Tibial artery (tissue), 4 donors: Measurements from ENCODE around the gene TIMM8A.

Experiments used
- DNase-seq, 2 donors: peaks; one replicate each; pipeline ENCODE4 v3.0.0-alpha.2; 2019
- H3K27ac ChIP-seq, 2 donors: fragments of 200-600 bp; sonication (generic) in 1 of 2; 1 replicate in 1 of 2; 2 replicates in 1 of 2; pipeline ENCODE4 v1.5.1; 2018 to 2019; ENCODE audit warnings: mild to moderate bottlenecking in 1 of 2
- H3K27me3 ChIP-seq, 2 donors: fragments of 200-600 bp; sonication (generic) in 1 of 2; one replicate each; pipeline versions ENCODE4 v1.5.1 to v1.6.0; 2016 to 2019
- H3K36me3 ChIP-seq, 3 donors: fragments of 200-600 bp; sonication (generic) in 2 of 3; one replicate each; pipeline ENCODE4 v1.5.1; 2016 to 2019; ENCODE audit warnings: mild to moderate bottlenecking in 2 of 3
- H3K4me1 ChIP-seq, 4 donors: fragments of 200-600 bp; sonication (generic) in 2 of 4; 1 replicate in 3 of 4; 2 replicates in 1 of 4; pipeline ENCODE4 v1.5.1; 2016 to 2019
- H3K4me3 ChIP-seq, 2 donors: fragments of 200-600 bp; sonication (generic) in 1 of 2; 1 replicate in 1 of 2; 2 replicates in 1 of 2; pipeline ENCODE4 v1.5.1; 2018 to 2019; ENCODE audit warnings: mild to moderate bottlenecking in 2 of 2
- H3K9me3 ChIP-seq, 3 donors: fragments of 200-600 bp; sonication (generic) in 1 of 3; one replicate each; pipeline ENCODE4 v1.5.1; 2016 to 2019
- intact Hi-C: fragments of 100-400 bp; cut with DNase I; formaldehyde crosslinking; loops from one replicate; pipeline ENCODE4 v1.15.0; 2023; ENCODE audit warnings: low total_unique reads
- TF ChIP-seq, protein P1 (sequence below), 2 experiments: fragments of 200-600 bp in 1 of 2; fragments of 450-650 bp in 1 of 2; IDR thresholded peaks; one replicate each; pipeline ENCODE4 v1.5.1; 2017 to 2019; ENCODE audit warnings: antibody characterized with exemption in 2 of 2, mild to moderate bottlenecking in 1 of 2, moderate library complexity in 1 of 2

The TIMM8A gene

DNA sequence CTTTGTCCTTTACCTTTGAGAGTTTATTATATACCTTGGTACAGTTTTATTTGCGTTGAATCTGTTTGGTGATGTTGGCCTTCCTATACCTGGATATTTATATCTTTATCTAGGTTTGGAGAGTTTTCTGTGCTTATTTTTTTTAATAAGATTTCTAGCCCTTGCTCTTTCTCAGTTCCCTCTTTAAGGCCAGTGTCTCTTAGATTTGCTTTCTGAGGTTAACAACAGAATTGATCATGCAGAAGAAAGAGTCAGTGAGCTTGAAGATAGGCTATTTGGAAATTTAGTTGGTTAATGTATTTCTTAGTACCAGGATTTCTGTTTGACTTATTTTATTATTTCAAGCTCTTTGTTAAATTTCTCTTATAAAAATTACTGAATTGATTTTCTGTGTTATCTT lies 44.8 kb downstream of the TIMM8A start:
- H3K27ac ChIP-seq, result no peak overlapping the region
- TF ChIP-seq, protein P1, sequence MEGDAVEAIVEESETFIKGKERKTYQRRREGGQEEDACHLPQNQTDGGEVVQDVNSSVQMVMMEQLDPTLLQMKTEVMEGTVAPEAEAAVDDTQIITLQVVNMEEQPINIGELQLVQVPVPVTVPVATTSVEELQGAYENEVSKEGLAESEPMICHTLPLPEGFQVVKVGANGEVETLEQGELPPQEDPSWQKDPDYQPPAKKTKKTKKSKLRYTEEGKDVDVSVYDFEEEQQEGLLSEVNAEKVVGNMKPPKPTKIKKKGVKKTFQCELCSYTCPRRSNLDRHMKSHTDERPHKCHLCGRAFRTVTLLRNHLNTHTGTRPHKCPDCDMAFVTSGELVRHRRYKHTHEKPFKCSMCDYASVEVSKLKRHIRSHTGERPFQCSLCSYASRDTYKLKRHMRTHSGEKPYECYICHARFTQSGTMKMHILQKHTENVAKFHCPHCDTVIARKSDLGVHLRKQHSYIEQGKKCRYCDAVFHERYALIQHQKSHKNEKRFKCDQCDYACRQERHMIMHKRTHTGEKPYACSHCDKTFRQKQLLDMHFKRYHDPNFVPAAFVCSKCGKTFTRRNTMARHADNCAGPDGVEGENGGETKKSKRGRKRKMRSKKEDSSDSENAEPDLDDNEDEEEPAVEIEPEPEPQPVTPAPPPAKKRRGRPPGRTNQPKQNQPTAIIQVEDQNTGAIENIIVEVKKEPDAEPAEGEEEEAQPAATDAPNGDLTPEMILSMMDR (IDR thresholded peaks at IDR 0.05), result no peak
- H3K36me3 ChIP-seq, result no peaks in the 10 kb centered on the region

More for the DNA sequence above, 44.8 kb downstream of the TIMM8A start:
- Histone ChIP-seq H3K9me3 (no peaks in the 10 kb centered on the region), H3K27me3 (no peaks in the 10 kb centered on the region), H3K4me1 (no peaks in the 10 kb centered on the region), H3K4me3 (no peak overlapping the region)
- intact Hi-C loops, result no loop called here
- no peak for DNase-seq
